Skeletal muscle cell (primary cell): Measurements from ENCODE around the gene TFB2M.
"Not testable (repeated sequence)": the region's sequence is repeated elsewhere in the genome, so short reads cannot be mapped to it uniquely, and the experiment has no call there.

Experiments
- DNase-seq: peaks from one replicate; pipeline ENCODE4 v3.0.0-alpha.2; 2010; ENCODE audit warnings: low read depth
- H3K4me3 ChIP-seq: 2 replicates; pipeline ENCODE4 v1.5.1; 2011; ENCODE audit warnings: low read depth, mild to moderate bottlenecking, control low read depth, low read length, moderate library complexity

Gene TFB2M

DNA sequence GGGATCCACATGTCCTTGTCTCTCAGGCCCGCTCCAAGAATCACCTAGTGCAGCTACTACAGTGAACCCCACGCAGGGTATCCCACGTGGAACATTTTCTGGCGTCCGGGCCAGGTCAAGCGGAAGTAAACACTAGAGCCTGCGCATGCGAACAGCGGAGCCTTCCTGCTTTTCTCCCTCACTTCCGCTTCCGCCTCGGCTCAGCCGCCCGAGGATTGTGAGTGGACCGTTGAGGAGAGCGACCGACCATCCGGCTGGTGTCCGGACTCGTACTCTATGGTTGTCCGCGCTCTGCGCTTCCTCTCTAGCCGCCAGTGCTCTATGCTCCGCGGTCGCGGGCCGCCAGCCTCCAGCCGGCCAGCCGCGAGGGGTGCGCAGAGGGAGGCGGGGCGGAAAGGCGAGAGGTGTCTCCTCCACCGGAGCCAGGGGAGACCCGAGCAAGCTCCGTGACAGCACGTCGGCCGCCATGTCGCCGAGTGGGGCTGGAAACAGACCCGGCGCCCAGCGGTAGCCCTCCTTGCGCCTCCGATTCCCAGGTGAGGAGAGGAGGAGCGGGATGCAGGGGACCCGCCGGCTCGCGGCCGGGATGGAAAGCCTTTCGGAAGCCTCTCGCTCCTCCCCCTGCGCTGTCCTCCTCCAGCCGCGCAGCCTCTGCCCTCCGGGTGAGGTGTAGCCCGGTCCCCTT lies at the start of gene TFB2M, which contains the start of gene CNST:
TSS of gene TFB2M (minus strand) at position 134 of the 685 bp plus-strand sequence. CDS start at position 11, 123 bp downstream.
TSS of gene CNST (plus strand) at position 329 of the 685 bp plus-strand sequence. CDS start 25,107 bp downstream, outside the sequence.
- peak; percentile 98 for DNase-seq
- peak within 1 kb of the TSS; percentile 94 for H3K4me3 ChIP-seq

GRCh38 chr1:246613096-246613758 lies 47.2 kb upstream of the TFB2M start:
- H3K4me3 ChIP-seq, result no peak overlapping the region
- DNase-seq, result no peak

DNA sequence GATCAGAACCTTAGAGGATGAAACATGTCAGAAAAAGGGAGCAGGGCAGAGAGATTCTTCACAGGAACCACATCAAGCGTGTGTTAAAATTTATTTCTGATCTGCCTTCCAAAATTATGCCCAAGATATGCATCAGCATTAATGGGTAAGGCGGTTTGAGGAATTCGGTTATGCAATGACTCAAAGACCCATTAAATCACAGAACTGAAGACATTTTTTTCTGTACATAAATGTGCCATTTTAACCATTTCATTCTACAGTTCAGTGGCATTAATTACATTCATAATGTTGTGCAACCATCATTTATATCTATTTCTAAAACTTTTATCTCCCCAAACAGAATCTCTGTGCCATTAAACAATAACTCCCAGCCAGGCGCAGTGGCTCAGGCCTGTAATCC lies 43.6 kb upstream of the TFB2M start:
- no peak overlapping the region for H3K4me3 ChIP-seq
- no peak for DNase-seq

GRCh38 chr1:246608616-246609376 lies 42.7 kb upstream of the TFB2M start:
- H3K4me3 ChIP-seq, result no peak overlapping the region
- peak; percentile 82 for DNase-seq

- H3K4me3 ChIP-seq, result no peak overlapping the region
- DNase-seq, result no peak
These were observed 41.4 kb upstream of the TFB2M start for GRCh38 chr1:246607462-246607861.

DNA sequence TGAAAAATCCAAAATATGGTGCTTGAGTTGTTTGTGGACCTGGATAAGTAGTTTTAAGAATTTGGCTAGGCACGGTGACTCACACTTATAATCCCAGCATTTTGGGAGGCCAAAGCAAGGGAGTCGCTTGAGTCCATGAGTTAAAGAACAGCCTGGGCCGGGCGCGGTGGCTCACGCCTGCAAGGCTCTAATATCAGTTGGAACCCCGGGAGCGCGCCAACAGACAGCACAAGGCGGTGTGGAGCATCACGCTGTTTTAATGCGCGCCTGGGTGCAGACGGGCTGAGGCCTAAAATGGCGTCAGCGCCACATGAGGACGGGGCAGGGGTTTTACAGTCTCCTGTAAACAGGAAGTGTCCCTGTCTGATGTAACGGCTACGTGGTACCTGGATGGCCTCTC lies 39.2 kb upstream of the TFB2M start:
- DNase-seq, result not testable (repeated sequence)

DNA sequence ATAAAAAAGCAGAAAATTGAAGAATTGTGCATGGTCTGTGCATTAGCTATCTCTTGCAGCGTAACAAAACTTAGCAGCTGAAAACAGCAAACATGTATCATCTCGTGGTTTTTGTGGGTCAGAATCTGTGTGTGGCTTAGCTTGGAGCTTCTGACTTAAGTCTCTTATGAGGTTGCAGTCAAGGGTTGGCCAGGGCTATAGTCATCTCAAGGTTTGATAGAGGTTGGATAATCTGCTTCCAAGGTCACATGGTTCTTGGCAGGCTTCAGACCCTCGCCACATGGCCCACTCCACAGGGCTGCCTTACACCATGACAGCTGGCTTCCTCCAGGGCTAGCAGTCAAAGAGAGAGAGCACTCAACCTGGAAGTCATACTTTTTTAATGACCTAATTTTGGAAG lies 36.1 kb upstream of the TFB2M start:
- no peak for DNase-seq
- H3K4me3 ChIP-seq, result no peak overlapping the region

More for the DNA sequence above, 39.2 kb upstream of the TFB2M start:
- H3K4me3 ChIP-seq, result not testable (repeated sequence)

- DNase-seq, result no peak
- no peak overlapping the region for H3K4me3 ChIP-seq
These were observed 34.5 kb upstream of the TFB2M start for GRCh38 chr1:246600579-246600978.

DNA sequence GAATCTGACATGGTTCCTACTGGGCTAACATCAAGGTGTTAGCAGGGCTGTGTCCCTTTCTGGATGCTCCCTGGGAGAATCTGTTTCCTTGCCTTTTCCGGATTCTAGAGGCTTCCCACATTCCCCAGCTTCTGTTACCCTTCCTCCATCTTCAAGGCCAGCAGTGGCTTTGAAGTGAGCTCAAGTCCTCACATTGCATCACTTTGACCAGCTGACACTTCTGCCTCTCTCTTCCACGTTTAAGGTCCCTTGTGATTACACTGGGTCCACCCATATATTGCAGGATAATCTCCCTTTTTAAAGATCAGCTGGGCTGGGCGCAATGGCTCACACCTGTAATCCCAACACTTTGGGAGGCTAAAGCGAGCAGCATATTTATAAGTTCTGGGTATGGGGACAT lies 33.3 kb upstream of the TFB2M start:
- no peak for DNase-seq
- H3K4me3 ChIP-seq, result no peak overlapping the region

DNA sequence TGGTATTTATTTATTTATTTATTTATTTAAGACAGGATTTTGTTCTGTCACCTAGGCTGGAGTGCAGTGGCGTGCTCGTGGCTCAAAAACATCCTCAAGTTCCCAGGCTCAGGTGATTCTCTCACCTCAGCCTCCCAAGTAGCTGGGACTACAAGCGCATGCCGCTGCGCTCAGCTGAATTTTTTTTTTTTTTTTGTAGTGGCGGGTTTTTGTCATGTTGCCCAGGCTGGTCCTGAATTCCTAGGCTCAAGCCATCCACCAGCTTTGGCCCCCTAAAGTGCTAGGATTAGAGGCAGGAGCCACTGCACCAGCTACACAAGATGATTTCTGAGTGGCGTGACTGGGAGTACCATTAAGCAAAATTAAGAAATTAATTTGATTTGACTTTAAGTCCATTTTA lies 31.9 kb upstream of the TFB2M start:
- DNase-seq, result no peak
- no peak overlapping the region for H3K4me3 ChIP-seq

DNA sequence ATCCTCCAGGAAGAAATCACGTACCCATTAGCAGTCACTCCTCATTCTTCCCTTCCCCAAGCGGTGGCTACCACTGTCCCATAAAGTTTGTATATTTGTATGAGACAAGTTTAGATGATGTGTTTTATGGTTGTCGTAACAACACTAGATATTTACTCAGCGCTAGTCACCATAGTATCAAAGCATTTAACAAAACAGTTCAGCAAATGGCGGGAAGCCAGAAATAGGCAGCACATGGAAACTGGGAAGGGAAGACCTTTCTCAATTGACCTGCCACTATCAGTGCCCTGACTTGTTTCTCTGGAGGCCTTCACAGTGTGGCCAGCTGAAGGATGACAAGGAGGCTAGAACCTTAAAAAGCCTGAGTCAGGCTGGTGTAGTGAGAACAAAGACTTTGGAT lies 31.3 kb upstream of the TFB2M start:
- peak; percentile 63 for DNase-seq
- H3K4me3 ChIP-seq, result no peak overlapping the region

DNA sequence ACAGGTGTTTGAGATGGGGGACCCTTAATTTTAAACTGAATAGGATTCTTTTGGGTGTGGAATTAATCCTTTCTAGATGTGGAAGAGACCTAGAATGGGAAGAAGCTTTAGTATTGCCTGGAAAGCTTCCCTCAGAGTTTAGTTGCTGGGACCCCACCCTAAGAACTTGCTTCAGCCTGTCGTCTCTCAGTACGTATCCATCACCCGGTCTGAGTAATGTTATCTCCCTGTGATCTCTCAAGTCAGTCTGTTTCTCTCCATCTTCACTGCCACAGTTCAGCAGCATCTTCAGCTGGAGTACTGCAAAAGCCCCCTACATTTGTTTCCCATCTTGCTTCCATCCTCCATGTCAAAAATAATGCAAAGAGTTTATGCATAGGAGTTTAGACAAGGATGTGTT lies 29.1 kb upstream of the TFB2M start:
- DNase-seq, result no peak
- H3K4me3 ChIP-seq, result no peak overlapping the region

- peak; percentile 91 for DNase-seq
These were observed 26.6 kb upstream of the TFB2M start for GRCh38 chr1:246592695-246593094.

DNA sequence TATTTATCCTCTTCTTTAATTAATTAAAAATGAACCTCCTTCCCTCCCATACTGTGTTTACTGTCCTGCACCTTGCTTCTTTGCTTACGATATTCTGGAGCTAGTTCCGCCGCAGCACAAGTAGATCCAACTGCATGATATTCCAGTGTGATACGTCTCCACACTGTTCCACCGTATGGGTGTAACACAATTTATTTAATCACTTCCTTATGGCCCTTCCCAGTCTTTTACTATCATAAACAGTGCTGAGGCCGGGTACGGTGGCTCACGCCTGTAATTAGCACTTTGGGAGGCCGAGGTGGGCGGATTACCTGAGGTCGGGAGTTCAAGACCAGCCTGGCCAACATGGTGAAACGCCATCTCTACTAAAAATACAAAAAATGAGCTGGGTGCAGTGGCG lies 25.9 kb upstream of the TFB2M start:
- DNase-seq, result no peak

More at GRCh38 chr1:246592695-246593094, 26.6 kb upstream of the TFB2M start:
- no peak overlapping the region for H3K4me3 ChIP-seq

DNA sequence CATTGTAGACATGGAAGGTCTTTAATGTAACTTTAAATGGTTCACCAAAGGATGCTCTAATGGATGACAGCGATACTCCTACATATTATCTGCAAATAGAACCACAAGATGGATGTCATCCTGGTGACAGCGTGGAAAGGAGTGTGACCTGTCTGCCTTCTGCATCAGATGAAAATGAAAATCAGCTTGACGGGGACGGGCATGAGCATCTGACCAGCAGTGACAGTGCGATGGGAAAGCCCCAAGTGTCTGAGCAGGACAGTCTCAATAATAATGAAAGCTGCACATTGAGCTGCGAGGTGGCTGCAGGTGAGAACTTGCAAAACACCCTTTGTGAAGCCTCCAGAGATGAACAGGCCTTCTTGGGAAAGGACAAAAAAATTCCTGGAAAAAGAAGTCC lies 25.4 kb upstream of the TFB2M start:
- no peak overlapping the region for H3K4me3 ChIP-seq
- DNase-seq, result no peak

More for the DNA sequence above, 25.9 kb upstream of the TFB2M start:
- no peak overlapping the region for H3K4me3 ChIP-seq

DNA sequence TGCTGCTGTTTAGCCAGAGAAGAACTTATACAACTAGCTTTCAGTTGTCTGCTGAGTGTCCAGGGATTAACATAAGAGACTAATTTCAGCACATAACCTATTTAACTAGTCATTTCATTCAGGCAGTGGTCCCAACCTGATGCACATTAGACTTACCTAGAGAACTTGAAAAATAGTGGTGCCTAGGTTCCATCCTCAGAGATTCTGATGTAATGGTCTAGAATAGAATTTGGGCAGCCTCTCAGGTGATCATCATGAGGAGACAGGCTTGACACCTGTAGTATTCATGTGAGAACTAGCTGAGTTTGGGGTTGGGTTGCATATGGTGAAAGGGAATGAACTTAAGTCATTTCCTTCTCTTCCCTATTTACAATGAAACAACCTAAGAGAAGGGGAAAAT lies 25.0 kb upstream of the TFB2M start:
- H3K4me3 ChIP-seq, result no peak overlapping the region
- no peak for DNase-seq

DNA sequence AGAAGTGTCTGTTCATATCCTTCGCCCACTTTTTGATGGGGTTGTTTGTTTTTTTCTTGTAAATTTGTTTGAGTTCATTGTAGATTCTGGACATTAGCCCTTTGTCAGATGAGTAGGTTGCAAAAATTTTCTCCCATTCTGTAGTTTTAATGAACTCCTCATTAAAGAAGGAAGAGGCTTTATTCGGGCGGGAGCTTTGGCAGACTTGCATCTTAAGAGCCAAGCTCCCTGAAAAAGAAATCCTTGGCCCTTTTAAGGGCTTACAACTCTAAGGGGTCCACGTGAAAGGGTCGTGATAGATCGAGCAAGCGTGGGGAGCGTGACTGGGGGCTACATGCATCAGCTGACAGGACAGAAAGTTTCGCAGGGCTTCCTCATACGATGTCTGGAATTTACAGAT lies 23.9 kb upstream of the TFB2M start:
- not testable (repeated sequence) for H3K4me3 ChIP-seq, DNase-seq

DNA sequence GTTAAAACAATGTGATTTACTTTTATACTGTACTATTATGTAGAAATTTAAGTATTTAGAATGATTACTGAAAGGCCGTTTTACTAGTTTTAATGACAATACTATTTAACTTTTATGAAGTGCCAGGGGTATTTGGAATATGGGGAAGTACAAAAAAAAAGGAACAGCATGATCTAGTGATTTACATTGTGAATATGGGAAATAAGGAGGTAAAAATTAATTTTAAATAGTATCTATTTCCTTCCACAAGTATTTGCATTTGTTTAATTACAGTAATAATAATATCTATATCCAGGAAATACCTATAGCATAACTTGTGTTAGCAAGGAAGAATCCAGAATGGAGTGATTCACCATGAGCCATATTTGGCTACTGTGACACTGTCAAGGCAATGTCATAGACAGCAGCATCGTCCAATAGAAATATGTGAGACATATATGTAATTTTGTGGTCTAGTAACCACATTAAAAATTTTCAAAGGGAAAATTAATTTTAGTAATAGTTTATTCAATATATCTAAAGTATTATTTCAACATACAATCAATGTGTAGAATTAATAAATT lies 22.2 kb upstream of the TFB2M start:
- no peak for DNase-seq
- no peak overlapping the region for H3K4me3 ChIP-seq

- DNase-seq, result no peak
- no peak overlapping the region for H3K4me3 ChIP-seq
These were observed 21.5 kb upstream of the TFB2M start for GRCh38 chr1:246587606-246588005.

DNA sequence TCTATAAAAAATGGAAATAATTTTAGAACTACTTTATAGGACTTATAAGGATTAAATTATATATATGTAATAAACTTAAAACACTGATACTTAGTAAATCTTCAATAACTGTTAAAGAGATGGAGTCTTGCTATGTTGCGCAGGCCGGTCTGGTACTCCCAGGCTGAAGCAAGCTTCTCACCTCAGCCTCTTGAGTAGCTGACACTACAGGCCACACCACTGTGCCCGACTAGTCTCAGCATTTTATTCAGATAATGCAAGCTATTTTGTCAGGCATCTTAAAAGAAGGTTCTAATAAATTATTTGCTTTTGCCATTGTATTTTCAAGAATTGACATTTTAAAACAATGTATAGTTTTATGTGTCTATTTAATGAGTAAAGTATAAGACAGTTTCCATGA lies 21.0 kb upstream of the TFB2M start:
- no peak for DNase-seq
- no peak overlapping the region for H3K4me3 ChIP-seq
